Choroid plexus epithelial cell (primary cell): ENCODE results near the gene STARD13.

Experiments
- DNase-seq: peaks from one replicate; pipeline ENCODE4 v3.0.0-alpha.2; 2010; ENCODE audit warnings: low read depth
- H3K4me3 ChIP-seq: 2 replicates; pipeline ENCODE4 v1.5.1; 2011; ENCODE audit warnings: low read depth, mild to moderate bottlenecking, control low read depth, low read length, moderate library complexity
- CTCF ChIP-seq: conservative IDR thresholded peaks from 2 replicates; pipeline ENCODE4 v1.5.1; 2011; ENCODE audit warnings: low read depth, mild to moderate bottlenecking, control low read depth, inconsistent platforms, low read length, moderate library complexity

Gene STARD13

GRCh38 chr13:33112766-33113165 lies 172.8 kb downstream of the STARD13 start:
- TF ChIP-seq CTCF, result no peak
- no peak overlapping the region for H3K4me3 ChIP-seq
- peak; percentile 77 for DNase-seq

GRCh38 chr13:33111414-33112110 lies 174.0 kb downstream of the STARD13 start:
- DNase-seq, result peak; percentile 78
- no peak for TF ChIP-seq CTCF
- H3K4me3 ChIP-seq, result no peak overlapping the region

GRCh38 chr13:33110713-33111413 lies 174.7 kb downstream of the STARD13 start:
- no peak for TF ChIP-seq CTCF
- DNase-seq, result peak; percentile 65
- H3K4me3 ChIP-seq, result no peak overlapping the region

GRCh38 chr13:33110386-33110712 lies 175.2 kb downstream of the STARD13 start:
- no peak for DNase-seq
- no peak for TF ChIP-seq CTCF

GRCh38 chr13:33109801-33110200 lies 175.8 kb downstream of the STARD13 start:
- H3K4me3 ChIP-seq, result no peak overlapping the region
- no peak for DNase-seq

More at GRCh38 chr13:33110386-33110712, 175.2 kb downstream of the STARD13 start:
- no peak overlapping the region for H3K4me3 ChIP-seq

GRCh38 chr13:33109271-33109697 lies 176.3 kb downstream of the STARD13 start:
- DNase-seq, result no peak
- H3K4me3 ChIP-seq, result no peak overlapping the region
- no peak for TF ChIP-seq CTCF

More at GRCh38 chr13:33109801-33110200, 175.8 kb downstream of the STARD13 start:
- peak; percentile 50 for TF ChIP-seq CTCF
